ENCODE measurements around the gene SLC16A8.

Gene SLC16A8

GRCh38 chr22:38073150-38074130 is 10.5 kb downstream of the SLC16A8 start:
- DNase-seq (ENCODE audit: low read depth in 2 of 2) = no peak

GRCh38 chr22:38072322-38073149 is 11.4 kb downstream of the SLC16A8 start:
- DNase-seq (ENCODE audit: low read depth in 2 of 2) = no peak

- no peak for DNase-seq (ENCODE audit: low read depth in 2 of 2)
Observed at GRCh38 chr22:38071421-38072321, 12.3 kb downstream of the SLC16A8 start.

GRCh38 chr22:38070250-38070921 is 13.6 kb downstream of the SLC16A8 start:
- no peak for DNase-seq (ENCODE audit: low read depth in 2 of 2)

DNA sequence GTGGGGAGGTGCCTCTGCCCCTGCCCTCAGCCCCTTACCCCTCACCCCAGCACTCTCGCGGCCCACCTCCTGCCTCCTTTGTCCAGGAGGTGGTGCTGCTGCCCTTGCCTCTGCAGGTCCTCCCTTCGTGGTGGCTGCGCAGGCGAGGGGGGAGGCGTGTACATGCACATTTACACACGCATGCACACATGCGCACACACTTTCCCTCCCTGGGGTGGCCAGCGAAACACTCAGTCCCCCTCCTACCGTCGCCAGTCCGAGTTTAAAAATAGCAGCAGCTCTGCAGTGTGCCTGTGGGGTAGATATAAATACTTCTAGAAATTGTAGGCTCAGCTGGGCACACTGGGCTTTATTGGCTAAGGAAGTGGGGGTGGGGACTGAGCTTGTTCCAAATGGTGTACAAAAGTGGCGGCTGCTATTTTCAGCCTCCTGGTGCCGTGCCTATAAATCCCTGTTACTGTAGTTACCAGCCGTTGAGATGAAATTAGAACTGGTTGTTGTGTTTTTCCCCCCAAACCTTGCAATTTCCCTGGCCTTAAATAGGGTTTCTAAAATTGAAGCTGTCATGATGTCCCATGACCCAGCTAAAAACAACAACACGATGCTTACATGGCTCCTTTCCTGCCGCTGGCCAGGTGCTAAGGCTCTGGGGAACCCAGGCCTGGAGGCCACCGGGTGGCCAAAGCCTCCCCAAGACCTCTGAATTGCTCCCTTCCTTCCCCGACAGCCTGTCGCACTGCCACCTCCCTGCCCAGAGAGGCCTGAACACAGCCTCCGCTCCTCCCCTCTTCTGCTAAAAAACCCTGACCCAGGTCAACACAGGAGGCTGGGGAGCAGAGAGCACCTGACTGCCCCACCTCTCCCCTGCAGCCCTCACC is 14.4 kb downstream of the SLC16A8 start:
- no peak for DNase-seq (ENCODE audit: low read depth in 2 of 2)

GRCh38 chr22:38068641-38069371 is 15.2 kb downstream of the SLC16A8 start:
- DNase-seq (ENCODE audit: low read depth in 2 of 2) = no peak

DNA sequence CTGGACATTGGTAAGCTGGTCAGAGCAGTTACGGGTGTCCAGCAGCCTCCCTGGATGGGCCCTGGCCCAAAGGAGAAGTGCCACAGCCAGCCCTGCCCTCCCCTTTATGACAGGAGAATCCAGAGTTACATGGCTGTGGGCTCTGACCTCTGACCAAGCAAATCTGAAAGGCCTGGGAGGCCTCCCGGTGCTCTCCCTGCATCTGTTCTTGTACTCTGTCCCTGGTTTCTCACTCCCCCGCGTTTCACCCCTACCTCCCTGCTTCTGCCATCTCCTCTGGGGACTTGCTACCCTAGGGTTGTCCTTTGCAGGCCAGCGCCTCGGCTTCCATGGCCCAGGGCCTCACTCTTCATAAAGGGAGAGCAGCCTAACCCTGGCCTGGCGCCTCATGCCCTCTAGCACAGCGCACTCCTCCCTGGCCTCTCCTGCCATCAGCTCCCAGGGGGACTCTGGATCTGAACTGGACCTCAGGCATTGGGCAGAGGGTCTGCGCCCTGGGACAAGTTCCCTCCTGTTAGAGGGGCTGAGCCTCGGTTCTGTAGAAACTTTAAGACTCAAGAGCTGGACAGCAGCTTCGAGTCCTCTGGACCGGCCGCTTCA is 16.1 kb downstream of the SLC16A8 start:
- DNase-seq (ENCODE audit: low read depth in 2 of 2) = no peak

DNA sequence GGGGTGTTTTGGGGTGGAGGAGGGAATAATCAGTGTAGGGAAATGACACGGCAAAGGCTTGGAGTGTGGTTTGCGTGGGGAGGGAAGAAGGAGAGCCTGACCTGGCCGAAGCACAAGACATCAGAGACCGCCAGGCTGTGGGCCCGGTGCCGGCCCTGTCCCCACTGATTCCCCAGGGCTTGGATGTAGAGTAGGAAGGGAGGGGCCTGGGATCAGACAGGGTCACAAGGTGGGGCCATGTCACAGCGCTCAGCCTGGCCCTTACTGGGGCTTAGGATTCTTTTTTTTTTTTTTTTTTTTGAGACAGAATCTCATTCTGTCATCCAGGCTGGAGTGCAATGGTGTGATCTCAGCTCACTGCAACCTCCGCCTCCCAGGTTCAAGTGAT is 17.0 kb downstream of the SLC16A8 start:
- no peak for DNase-seq (ENCODE audit: low read depth in 2 of 2)

DNA sequence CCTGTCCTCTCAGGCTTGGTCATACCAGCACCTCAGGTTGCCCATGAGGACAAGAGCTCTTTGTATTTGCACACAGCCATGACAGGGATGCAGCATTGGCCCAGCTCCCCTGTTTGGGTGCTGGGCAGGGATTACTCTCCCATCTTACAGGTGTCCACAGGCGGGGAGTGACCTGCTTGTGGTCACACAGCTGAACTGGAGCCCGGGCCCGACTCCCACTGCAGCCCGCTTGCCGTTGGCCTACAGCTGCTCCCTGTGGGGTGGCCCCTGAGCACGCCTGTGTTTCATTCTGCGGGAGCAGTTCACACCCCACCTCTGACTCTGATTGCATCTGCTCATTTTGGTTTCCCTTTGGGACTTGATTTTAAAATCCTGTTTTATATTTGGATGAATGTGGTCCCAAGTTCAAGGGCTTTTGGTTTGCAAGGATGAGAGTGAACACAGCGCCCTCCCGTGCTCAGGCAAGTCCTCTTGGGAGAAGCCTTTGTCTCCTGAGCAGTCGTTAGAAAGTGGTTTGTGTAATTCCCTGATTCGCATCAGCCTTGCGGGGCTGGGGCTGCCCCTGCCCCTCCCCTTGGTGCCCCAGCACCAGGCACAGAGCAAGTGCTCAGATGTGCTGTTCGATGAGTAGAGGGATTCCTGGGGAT is 17.5 kb downstream of the SLC16A8 start:
- DNase-seq (ENCODE audit: low read depth in 2 of 2) = no peak

DNA sequence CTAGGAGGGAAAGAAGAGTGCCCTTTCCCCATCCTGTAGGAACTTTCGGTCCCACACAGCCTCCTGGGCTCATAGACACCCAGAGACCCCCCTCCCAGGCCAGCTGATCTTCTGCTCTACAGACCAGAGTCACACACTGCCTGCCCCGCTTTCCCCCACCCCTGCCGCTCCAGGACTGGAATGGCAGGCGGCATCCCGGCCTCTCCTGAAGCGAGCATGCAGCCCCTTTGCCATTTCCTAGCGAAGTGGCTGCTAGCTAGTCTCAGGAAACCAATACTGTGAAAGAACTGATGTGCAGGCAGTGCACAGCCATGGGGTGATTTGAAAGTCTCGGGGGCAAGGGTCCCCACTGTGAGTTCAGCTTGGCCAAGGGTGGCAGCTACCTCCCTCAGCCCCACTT is 18.4 kb downstream of the SLC16A8 start:
- DNase-seq (ENCODE audit: low read depth in 2 of 2) = no peak

- DNase-seq (ENCODE audit: low read depth in 2 of 2) = no peak
Observed at GRCh38 chr22:38062791-38063190, 21.2 kb downstream of the SLC16A8 start.

DNA sequence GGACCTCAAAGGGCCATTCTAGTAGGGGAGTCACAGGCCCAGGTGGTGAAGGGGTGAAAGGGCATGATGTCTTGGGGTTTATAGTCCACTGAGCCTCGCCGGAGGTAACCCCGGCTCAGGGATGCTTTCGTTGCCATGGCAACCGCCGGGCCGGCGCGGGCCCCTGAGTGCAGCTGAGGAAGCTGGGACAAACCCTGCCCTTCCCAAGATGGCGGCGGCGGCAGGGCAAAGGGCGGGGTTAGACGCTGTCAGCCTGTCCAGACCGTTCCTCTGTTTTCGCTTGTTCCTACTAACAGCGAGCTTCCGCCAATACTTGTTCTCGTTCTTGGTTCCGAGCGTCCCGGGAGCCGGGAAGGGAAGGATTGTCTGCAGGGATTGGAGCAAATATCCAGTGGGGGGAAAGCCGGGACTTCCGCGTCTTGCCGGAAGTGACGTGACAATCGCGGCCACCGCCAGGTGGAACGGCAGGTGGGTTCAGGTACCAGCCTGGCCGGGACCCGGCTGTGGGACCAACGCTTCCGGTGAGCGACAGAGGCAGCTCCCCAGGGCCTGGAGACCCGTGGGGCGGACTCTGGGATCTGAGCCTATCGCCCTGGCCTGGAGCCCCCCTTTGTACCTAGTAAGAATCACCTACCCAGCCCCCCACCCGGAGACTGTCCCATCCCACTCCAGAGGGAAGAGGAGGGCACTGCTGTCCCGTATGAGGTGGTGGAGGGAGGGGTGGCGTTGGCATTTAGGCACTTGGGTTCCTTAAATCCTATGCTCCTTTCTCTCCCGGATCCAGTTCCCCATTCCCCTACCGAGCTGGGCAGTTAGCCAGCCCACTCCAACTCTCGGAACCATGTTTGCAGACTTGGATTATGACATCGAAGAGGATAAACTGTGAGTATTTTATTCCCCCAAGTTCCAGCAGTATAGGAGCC is 26.8 kb downstream of the SLC16A8 start, which contains the start of gene PICK1:
Gene PICK1, plus strand, starts transcription at position 436 of the 923 bp plus-strand sequence. Its CDS starts 406 bp downstream, at position 842.
- peak; percentile 56 to 76 for DNase-seq (ENCODE audit: low read depth in 2 of 2)

GRCh38 chr22:38051900-38052862 is 31.8 kb downstream of the SLC16A8 start:
- peak; percentile 58 to 64 for DNase-seq (ENCODE audit: low read depth in 2 of 2)

- no peak for DNase-seq (ENCODE audit: low read depth in 2 of 2)
Observed at GRCh38 chr22:38051261-38051660, 32.7 kb downstream of the SLC16A8 start.

- DNase-seq (ENCODE audit: low read depth in 2 of 2) = no peak
Observed at GRCh38 chr22:38050720-38051119, 33.3 kb downstream of the SLC16A8 start.
